ENCODE results near the gene RNASEH1. TPM values are rescaled to one million over a fixed set of nuclear protein-coding genes. Genes with fewer than 3 reads are reported as not detected.

Gene RNASEH1
- 10 to 100 TPM; 18.7 to 26.0 TPM for total RNA-seq

- H3K36me3 Mint-ChIP-seq (ENCODE audit: low read depth), result peaks cover 35% of the 10 kb centered on the region
- CTCF ChIA-PET, result interaction anchor here (1.1 to 2.2 kb wide), 4 partner anchors 12 to 42 kb away, joined by 3 to 7 read pairs (median 4); no protein-coding TSS in a partner anchor
- no peaks in the 10 kb centered on the region for H3K9me3 Mint-ChIP-seq
- peaks cover 50% of the 10 kb centered on the region for H3K4me1 Mint-ChIP-seq
- H3K4me3 Mint-ChIP-seq, result peak within 1 kb of the TSS; percentile 90
- no peaks in the 10 kb centered on the region for H3K27me3 Mint-ChIP-seq
- H3K27ac Mint-ChIP-seq, result peak within 1 kb of the TSS; percentile 98
- POLR2A ChIA-PET, result interaction anchor here (0.6 to 1.2 kb wide), 5 partner anchors 8 to 40 kb away, joined by 3 to 12 read pairs (median 3); partner anchors contain the start of gene RPS7
- peak; percentile 97 for DNase-seq
These were observed at the start of gene RNASEH1 for GRCh38 chr2:3558205-3559014. TSS of gene RNASEH1 (minus strand) at chr2:3558333. CDS start at chr2:3558260, 73 bp downstream.

- Mint-ChIP-seq H3K4me1 (peaks cover 10% of the 10 kb centered on the region), H3K4me3 (no peak overlapping the region), H3K36me3 (ENCODE audit: low read depth) (no peaks in the 10 kb centered on the region), H3K27ac (no peak overlapping the region), H3K9me3 (no peaks in the 10 kb centered on the region), H3K27me3 (no peaks in the 10 kb centered on the region)
- CTCF ChIA-PET, result no interaction called here
- POLR2A ChIA-PET, result no interaction called here
- no peak for DNase-seq
These were observed 48.5 kb upstream of the RNASEH1 start for GRCh38 chr2:3606370-3607201.

- POLR2A ChIA-PET, result no interaction called here
- Mint-ChIP-seq H3K27me3 (no peaks in the 10 kb centered on the region), H3K36me3 (ENCODE audit: low read depth) (no peaks in the 10 kb centered on the region), H3K9me3 (no peaks in the 10 kb centered on the region), H3K27ac (no peak overlapping the region), H3K4me1 (peaks cover 10% of the 10 kb centered on the region), H3K4me3 (no peak overlapping the region)
- no peak for DNase-seq
- CTCF ChIA-PET, result no interaction called here
These were observed 47.9 kb upstream of the RNASEH1 start for GRCh38 chr2:3606028-3606369.

- Mint-ChIP-seq H3K4me3 (no peak overlapping the region), H3K4me1 (peaks cover 10% of the 10 kb centered on the region), H3K27ac (peak overlapping the region; percentile 62), H3K36me3 (ENCODE audit: low read depth) (no peaks in the 10 kb centered on the region), H3K9me3 (no peaks in the 10 kb centered on the region), H3K27me3 (no peaks in the 10 kb centered on the region)
- POLR2A ChIA-PET, result no interaction called here
- CTCF ChIA-PET, result no interaction called here
- peak; percentile 21 for DNase-seq
These were observed 47.1 kb upstream of the RNASEH1 start for GRCh38 chr2:3604991-3605961.

- H3K27me3 Mint-ChIP-seq, result no peaks in the 10 kb centered on the region
- no peaks in the 10 kb centered on the region for H3K36me3 Mint-ChIP-seq (ENCODE audit: low read depth)
- ChIA-PET CTCF (no interaction called here), POLR2A (no interaction called here)
- DNase-seq, result no peak
- no peak overlapping the region for H3K4me3 Mint-ChIP-seq
- no peak overlapping the region for H3K27ac Mint-ChIP-seq
- H3K9me3 Mint-ChIP-seq, result no peaks in the 10 kb centered on the region
- H3K4me1 Mint-ChIP-seq, result peaks cover 10% of the 10 kb centered on the region
These were observed 46.2 kb upstream of the RNASEH1 start for GRCh38 chr2:3604207-3604877.

- H3K27me3 Mint-ChIP-seq, result no peaks in the 10 kb centered on the region
- no peak for DNase-seq
- CTCF ChIA-PET, result no interaction called here
These were observed 45.5 kb upstream of the RNASEH1 start for GRCh38 chr2:3603536-3604206.

GRCh38 chr2:3602553-3603339, 44.6 kb upstream of the RNASEH1 start:
- Mint-ChIP-seq H3K9me3 (no peaks in the 10 kb centered on the region), H3K4me1 (no peaks in the 10 kb centered on the region), H3K4me3 (no peak overlapping the region), H3K36me3 (ENCODE audit: low read depth) (no peaks in the 10 kb centered on the region), H3K27me3 (no peaks in the 10 kb centered on the region), H3K27ac (no peak overlapping the region)
- CTCF ChIA-PET, result interaction anchor here (1.3 kb wide), 1 partner anchor 20 kb away, joined by 4 read pairs; no protein-coding TSS in a partner anchor
- no peak for DNase-seq
- POLR2A ChIA-PET, result no interaction called here

More at GRCh38 chr2:3603536-3604206, 45.5 kb upstream of the RNASEH1 start:
- Mint-ChIP-seq H3K27ac (no peak overlapping the region), H3K36me3 (ENCODE audit: low read depth) (no peaks in the 10 kb centered on the region), H3K9me3 (no peaks in the 10 kb centered on the region), H3K4me1 (peaks cover 5% of the 10 kb centered on the region), H3K4me3 (no peak overlapping the region)
- POLR2A ChIA-PET, result no interaction called here

- peaks cover 9% of the 10 kb centered on the region for H3K4me1 Mint-ChIP-seq
- CTCF ChIA-PET, result interaction anchor here (1.3 kb wide), 1 partner anchor 19 kb away, joined by 4 read pairs; no protein-coding TSS in a partner anchor
- DNase-seq, result no peak
- POLR2A ChIA-PET, result no interaction called here
- no peak overlapping the region for H3K4me3 Mint-ChIP-seq
- H3K27me3 Mint-ChIP-seq, result no peaks in the 10 kb centered on the region
- H3K9me3 Mint-ChIP-seq, result no peaks in the 10 kb centered on the region
- no peak overlapping the region for H3K27ac Mint-ChIP-seq
- H3K36me3 Mint-ChIP-seq (ENCODE audit: low read depth), result no peaks in the 10 kb centered on the region
These were observed 43.6 kb upstream of the RNASEH1 start for GRCh38 chr2:3601561-3602271.

GRCh38 chr2:3600256-3600855, 42.2 kb upstream of the RNASEH1 start:
- DNase-seq, result no peak
- H3K27me3 Mint-ChIP-seq, result no peaks in the 10 kb centered on the region
- no peak overlapping the region for H3K27ac Mint-ChIP-seq
- CTCF ChIA-PET, result no interaction called here
- no peak overlapping the region for H3K4me3 Mint-ChIP-seq
- H3K36me3 Mint-ChIP-seq (ENCODE audit: low read depth), result no peaks in the 10 kb centered on the region
- POLR2A ChIA-PET, result no interaction called here
- H3K4me1 Mint-ChIP-seq, result peaks cover 15% of the 10 kb centered on the region
- no peaks in the 10 kb centered on the region for H3K9me3 Mint-ChIP-seq

- Mint-ChIP-seq H3K4me1 (peaks cover 15% of the 10 kb centered on the region), H3K27ac (no peak overlapping the region), H3K4me3 (no peak overlapping the region), H3K27me3 (no peaks in the 10 kb centered on the region), H3K36me3 (ENCODE audit: low read depth) (no peaks in the 10 kb centered on the region), H3K9me3 (no peaks in the 10 kb centered on the region)
- no peak for DNase-seq
- ChIA-PET POLR2A (no interaction called here), CTCF (no interaction called here)
These were observed 41.0 kb upstream of the RNASEH1 start for GRCh38 chr2:3598912-3599854.

Measured in activated CD4-positive, alpha-beta T cell treated with anti-CD3 and anti-CD28 coated beads, Interleukin-2, amount 10 ng/mL, durations not matched to agents 7 days and 5 days (primary cell).